Measurements from ENCODE around the gene DDX49. TPM values are rescaled to one million over a fixed set of nuclear protein-coding genes. Genes with fewer than 3 reads are reported as not detected.

Gene DDX49
- total and polyA plus RNA-seq, 2 of the 4 experiments (the other 2 are of a cell fraction): 50.9 to 52.1 TPM

DNA sequence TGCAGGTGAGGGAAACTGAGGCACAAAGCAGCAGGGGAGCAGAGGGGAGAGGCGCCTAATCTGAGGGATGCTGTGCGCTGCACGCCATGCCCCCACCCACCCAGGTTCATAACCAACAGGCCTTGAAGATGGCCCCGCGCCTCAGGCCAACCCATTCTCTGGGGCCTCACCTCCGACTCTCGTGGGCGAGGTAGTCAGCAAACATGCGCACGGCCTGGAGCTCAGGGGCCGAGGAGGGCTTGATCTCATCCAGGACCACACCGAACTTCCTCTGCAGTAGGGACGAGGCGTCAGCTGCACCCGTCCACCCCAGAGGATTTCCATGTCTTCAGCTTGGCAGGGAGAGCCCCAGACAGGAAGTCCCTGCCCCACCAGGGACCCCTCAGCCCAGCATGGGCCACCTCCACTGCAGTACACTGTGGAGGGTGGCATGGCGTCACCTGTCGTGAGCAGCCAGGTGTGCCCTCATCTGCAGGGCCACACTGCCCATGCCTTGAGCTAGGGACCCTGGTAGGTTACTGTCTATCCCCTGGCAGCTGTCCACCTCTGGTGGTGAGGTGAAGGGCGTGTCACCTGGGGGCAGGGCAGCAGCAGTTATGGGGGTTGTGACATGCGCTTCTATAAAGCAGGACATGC, 8.6 kb upstream of the DDX49 start:
- H3K23ac ChIP-seq (ENCODE audit: low read depth, low read length): no peak overlapping the region
- in situ Hi-C loops (cut with MboI; ENCODE audit: low sequenced_read_pairs): no loop called here
- POLR2A ChIA-PET (ENCODE audit: unreplicated experiment): no interaction called here
- H3K27ac ChIP-seq (ENCODE audit: insufficient read depth, low read length): no peak overlapping the region
- no peak overlapping the region for H4K91ac ChIP-seq (ENCODE audit: insufficient read depth, low read depth, low read length)
- H3K18ac ChIP-seq (ENCODE audit: low read depth, low read length): no peak overlapping the region
- intact Hi-C loops (cut with micrococcal nuclease): no loop called here
- H3K79me1 ChIP-seq (ENCODE audit: low read depth in 1 of 2, low read length in 2 of 2): peaks cover 23 to 60% of the 10 kb centered on the region in 2 experiments
- 94% methylated on average over 13 of the region's 19 CpGs; no CpG with 5 or more reads in 1 of the 2 experiments for WGBS, 2 experiments (ENCODE audit: extremely low coverage in 2 of 2, insufficient read length in 1 of 2)
- DNase-seq (no peak), ATAC-seq (ENCODE audit: low read depth) (no peak)
- dilution Hi-C loops (cut with HindIII; ENCODE audit: low sequenced_read_pairs, unreplicated experiment): no loop called here
- H3K36me3 ChIP-seq (ENCODE audit: control insufficient read depth, insufficient read depth, low read length): peaks cover 66% of the 10 kb centered on the region
- no peak overlapping the region for H2BK120ac ChIP-seq (ENCODE audit: low read depth, low read length)
- no peaks in the 10 kb centered on the region for H3K27me3 ChIP-seq (ENCODE audit: control insufficient read depth, insufficient read depth, low read length)
- TF ChIP-seq MXI1 (IDR thresholded peaks at IDR 0.05; ENCODE audit: borderline replicate concordance, low read depth, low read length): no peak
- no peak for TF ChIP-seq RCOR1 (IDR thresholded peaks at IDR 0.05; ENCODE audit: insufficient replicate concordance, low read length)
- TF ChIP-seq, protein P1, sequence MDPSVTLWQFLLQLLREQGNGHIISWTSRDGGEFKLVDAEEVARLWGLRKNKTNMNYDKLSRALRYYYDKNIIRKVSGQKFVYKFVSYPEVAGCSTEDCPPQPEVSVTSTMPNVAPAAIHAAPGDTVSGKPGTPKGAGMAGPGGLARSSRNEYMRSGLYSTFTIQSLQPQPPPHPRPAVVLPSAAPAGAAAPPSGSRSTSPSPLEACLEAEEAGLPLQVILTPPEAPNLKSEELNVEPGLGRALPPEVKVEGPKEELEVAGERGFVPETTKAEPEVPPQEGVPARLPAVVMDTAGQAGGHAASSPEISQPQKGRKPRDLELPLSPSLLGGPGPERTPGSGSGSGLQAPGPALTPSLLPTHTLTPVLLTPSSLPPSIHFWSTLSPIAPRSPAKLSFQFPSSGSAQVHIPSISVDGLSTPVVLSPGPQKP (IDR thresholded peaks at IDR 0.05; ENCODE audit: borderline replicate concordance, low read depth, low read length): no peak
- TF ChIP-seq RAD21 (IDR thresholded peaks at IDR 0.05; ENCODE audit: low read length): no peak
- no peak for TF ChIP-seq FOS (IDR thresholded peaks at IDR 0.05; ENCODE audit: low read depth, low read length)
- TF ChIP-seq CEBPB (IDR thresholded peaks at IDR 0.05; ENCODE audit: low read depth, low read length): no peak
- TF ChIP-seq MAFK (IDR thresholded peaks at IDR 0.05; ENCODE audit: low read depth, low read length): no peak
- no peak for TF ChIP-seq BHLHE40 (IDR thresholded peaks at IDR 0.05; ENCODE audit: low read depth, low read length)
- TF ChIP-seq RFX5 (IDR thresholded peaks at IDR 0.05; ENCODE audit: low read depth, low read length): no peak
- TF ChIP-seq MAZ (IDR thresholded peaks at IDR 0.05; ENCODE audit: borderline replicate concordance, low read depth, low read length): no peak
- TF ChIP-seq, protein P2, sequence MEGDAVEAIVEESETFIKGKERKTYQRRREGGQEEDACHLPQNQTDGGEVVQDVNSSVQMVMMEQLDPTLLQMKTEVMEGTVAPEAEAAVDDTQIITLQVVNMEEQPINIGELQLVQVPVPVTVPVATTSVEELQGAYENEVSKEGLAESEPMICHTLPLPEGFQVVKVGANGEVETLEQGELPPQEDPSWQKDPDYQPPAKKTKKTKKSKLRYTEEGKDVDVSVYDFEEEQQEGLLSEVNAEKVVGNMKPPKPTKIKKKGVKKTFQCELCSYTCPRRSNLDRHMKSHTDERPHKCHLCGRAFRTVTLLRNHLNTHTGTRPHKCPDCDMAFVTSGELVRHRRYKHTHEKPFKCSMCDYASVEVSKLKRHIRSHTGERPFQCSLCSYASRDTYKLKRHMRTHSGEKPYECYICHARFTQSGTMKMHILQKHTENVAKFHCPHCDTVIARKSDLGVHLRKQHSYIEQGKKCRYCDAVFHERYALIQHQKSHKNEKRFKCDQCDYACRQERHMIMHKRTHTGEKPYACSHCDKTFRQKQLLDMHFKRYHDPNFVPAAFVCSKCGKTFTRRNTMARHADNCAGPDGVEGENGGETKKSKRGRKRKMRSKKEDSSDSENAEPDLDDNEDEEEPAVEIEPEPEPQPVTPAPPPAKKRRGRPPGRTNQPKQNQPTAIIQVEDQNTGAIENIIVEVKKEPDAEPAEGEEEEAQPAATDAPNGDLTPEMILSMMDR (conservative IDR thresholded peaks at IDR 0.05; ENCODE audit: low read depth, low read length): no peak
- TF ChIP-seq CHD1 (IDR thresholded peaks at IDR 0.05; ENCODE audit: low read depth, low read length): no peak
- no peak for TF ChIP-seq POLR2A (IDR thresholded peaks at IDR 0.05; ENCODE audit: low read depth, low read length)
- no peak for TF ChIP-seq SMC3 (IDR thresholded peaks at IDR 0.05; ENCODE audit: low read depth, low read length)
- TF ChIP-seq NFE2L2 (IDR thresholded peaks at IDR 0.05; ENCODE audit: low read depth, low read length): no peak
- TF ChIP-seq, protein P3, sequence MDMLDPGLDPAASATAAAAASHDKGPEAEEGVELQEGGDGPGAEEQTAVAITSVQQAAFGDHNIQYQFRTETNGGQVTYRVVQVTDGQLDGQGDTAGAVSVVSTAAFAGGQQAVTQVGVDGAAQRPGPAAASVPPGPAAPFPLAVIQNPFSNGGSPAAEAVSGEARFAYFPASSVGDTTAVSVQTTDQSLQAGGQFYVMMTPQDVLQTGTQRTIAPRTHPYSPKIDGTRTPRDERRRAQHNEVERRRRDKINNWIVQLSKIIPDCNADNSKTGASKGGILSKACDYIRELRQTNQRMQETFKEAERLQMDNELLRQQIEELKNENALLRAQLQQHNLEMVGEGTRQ (IDR thresholded peaks at IDR 0.05; ENCODE audit: low read depth, low read length): no peak
- no peak overlapping the region for H3K4ac ChIP-seq (ENCODE audit: low read depth, low read length)
- no peak overlapping the region for H2BK20ac ChIP-seq (ENCODE audit: low read depth, low read length)
- H2AK5ac ChIP-seq (ENCODE audit: low read depth, low read length): no peak overlapping the region
- no peak overlapping the region for H3K4me3 ChIP-seq (ENCODE audit: insufficient read depth, low read depth, low read length)
- H4K5ac ChIP-seq (ENCODE audit: low read depth, low read length): no peak overlapping the region
- no TSS peak for BruUV-seq (replicated peaks)
- no peak overlapping the region for H2BK5ac ChIP-seq (ENCODE audit: low read depth, low read length, poor library complexity, severe bottlenecking)
- CTCF ChIA-PET: no interaction called here
- H3K4me2 ChIP-seq (ENCODE audit: low read depth, low read length): no peak overlapping the region
- no peaks in the 10 kb centered on the region; the same call in 1 of the 2 replicates for H3K9me1 ChIP-seq (ENCODE audit: insufficient read depth, low read length)
- no peak overlapping the region for H3K14ac ChIP-seq (replicated peaks; ENCODE audit: low read depth, low read length)
- H2AFZ ChIP-seq (replicated peaks; ENCODE audit: low read length, poor library complexity): no peak overlapping the region
- no peaks in the 10 kb centered on the region for H3K9me3 ChIP-seq (ENCODE audit: control insufficient read depth, insufficient read depth, low read length)
- peaks cover 46% of the 10 kb centered on the region for H4K20me1 ChIP-seq (ENCODE audit: insufficient read depth, low read length)
- H3K56ac ChIP-seq (ENCODE audit: extremely low read depth, insufficient read depth, low read length): no peak overlapping the region
- no peak overlapping the region for H3K9ac ChIP-seq (ENCODE audit: low read depth, low read length)
- no peak overlapping the region for H4K8ac ChIP-seq (ENCODE audit: low read depth in 2 of 2, low read length in 2 of 2)
- H2AK9ac ChIP-seq (replicated peaks; ENCODE audit: low read depth, low read length, poor library complexity): no peak overlapping the region
- H2BK15ac ChIP-seq (ENCODE audit: low read depth, low read length): no peak overlapping the region
- H3K4me1 ChIP-seq (ENCODE audit: control insufficient read depth, insufficient read depth, low read length): no peaks in the 10 kb centered on the region
